GM08714 (cell line): ENCODE measurements around the gene EGR1.
A peak's percentile ranks its signal among the peaks of the same experiment; 100 is the strongest.

Source experiments
- H3K4me3 ChIP-seq: fragments of 200-500 bp; sonication (Bioruptor generic); 2 replicates; pipeline ENCODE4 v1.5.1; 2014; ENCODE audit warnings: mild to moderate bottlenecking, low read length, inconsistent platforms
- ZNF274 ChIP-seq: IDR thresholded peaks from 2 replicates; pipeline ENCODE4 v1.6.1; 2012; ENCODE audit warnings: mild to moderate bottlenecking, low read depth, low read length

EGR1 gene

DNA sequence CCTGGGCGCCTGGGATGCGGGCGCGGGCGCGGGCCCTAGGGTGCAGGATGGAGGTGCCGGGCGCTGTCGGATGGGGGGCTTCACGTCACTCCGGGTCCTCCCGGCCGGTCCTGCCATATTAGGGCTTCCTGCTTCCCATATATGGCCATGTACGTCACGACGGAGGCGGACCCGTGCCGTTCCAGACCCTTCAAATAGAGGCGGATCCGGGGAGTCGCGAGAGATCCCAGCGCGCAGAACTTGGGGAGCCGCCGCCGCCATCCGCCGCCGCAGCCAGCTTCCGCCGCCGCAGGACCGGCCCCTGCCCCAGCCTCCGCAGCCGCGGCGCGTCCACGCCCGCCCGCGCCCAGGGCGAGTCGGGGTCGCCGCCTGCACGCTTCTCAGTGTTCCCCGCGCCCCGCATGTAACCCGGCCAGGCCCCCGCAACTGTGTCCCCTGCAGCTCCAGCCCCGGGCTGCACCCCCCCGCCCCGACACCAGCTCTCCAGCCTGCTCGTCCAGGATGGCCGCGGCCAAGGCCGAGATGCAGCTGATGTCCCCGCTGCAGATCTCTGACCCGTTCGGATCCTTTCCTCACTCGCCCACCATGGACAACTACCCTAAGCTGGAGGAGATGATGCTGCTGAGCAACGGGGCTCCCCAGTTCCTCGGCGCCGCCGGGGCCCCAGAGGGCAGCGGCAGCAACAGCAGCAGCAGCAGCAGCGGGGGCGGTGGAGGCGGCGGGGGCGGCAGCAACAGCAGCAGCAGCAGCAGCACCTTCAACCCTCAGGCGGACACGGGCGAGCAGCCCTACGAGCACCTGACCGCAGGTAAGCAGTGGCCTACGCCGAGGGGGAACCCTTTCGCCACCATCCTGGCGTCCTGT lies at the start of gene EGR1:
Gene EGR1 (plus strand): TSS at position 219 of the 864 bp plus-strand sequence. CDS start 283 bp downstream, at position 502.
- peak within 1 kb of the TSS; percentile 78 for H3K4me3 ChIP-seq
- TF ChIP-seq ZNF274 = no peak

GRCh38 chr5:138418444-138418843 lies 46.8 kb upstream of the EGR1 start:
- no peak for TF ChIP-seq ZNF274
- H3K4me3 ChIP-seq = no peak overlapping the region

DNA sequence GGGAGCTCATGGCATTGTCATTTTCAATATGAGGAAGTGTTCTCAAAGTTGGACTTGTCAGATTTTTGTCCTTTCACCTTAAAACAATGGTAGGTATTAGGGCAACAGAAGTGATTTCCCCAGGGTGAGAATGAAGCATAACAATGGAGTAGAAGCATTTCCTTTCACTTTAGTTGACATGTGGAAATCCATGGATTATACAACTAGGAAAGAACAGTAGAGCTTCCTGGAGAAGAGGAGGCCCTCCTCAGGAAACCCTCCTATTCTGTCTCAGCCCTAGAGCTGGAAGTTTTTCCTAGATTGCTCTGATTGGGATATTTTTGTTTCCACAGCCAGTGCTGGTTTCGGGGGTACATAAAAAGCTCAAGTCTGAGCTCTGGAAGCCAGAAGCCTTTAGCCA lies 40.2 kb upstream of the EGR1 start:
- H3K4me3 ChIP-seq = no peak overlapping the region
- no peak for TF ChIP-seq ZNF274

DNA sequence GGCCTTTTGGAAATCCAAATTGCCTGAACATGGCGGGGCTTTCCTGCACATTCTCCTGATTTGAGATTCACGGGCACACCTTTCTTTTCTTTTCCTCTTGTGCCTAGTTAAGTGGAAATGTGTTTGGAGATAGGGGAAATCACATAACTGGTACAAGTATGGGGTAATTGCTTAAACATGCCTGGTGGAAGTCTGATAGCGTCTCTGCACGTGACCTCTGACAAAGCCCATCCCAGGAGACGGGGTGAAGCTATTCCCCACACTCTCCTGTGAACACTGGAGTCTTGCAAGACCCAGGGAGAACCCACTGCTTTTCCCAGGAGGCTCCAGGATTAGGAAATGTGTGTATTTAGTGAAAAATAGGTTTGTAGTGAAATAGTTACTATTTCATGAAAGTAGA lies 29.3 kb upstream of the EGR1 start:
- no peak for TF ChIP-seq ZNF274
- H3K4me3 ChIP-seq = no peak overlapping the region

- TF ChIP-seq ZNF274 = no peak
- peak overlapping the region; percentile 10; the same call in 1 of the 2 replicates for H3K4me3 ChIP-seq
Observed at GRCh38 chr5:138438003-138438723, 27.1 kb upstream of the EGR1 start.

- peak within 1 kb of the TSS; percentile 10 for H3K4me3 ChIP-seq
- no peak for TF ChIP-seq ZNF274
Observed at GRCh38 chr5:138438724-138439476, 26.4 kb upstream of the EGR1 start, which contains the start of gene REEP2. Gene REEP2 (plus strand): TSS chr5:138439057. CDS start chr5:138439209, 152 bp downstream.

- no peak for TF ChIP-seq ZNF274
- peak overlapping the region; percentile 10 for H3K4me3 ChIP-seq
Observed at GRCh38 chr5:138439477-138440158, 25.7 kb upstream of the EGR1 start.

DNA sequence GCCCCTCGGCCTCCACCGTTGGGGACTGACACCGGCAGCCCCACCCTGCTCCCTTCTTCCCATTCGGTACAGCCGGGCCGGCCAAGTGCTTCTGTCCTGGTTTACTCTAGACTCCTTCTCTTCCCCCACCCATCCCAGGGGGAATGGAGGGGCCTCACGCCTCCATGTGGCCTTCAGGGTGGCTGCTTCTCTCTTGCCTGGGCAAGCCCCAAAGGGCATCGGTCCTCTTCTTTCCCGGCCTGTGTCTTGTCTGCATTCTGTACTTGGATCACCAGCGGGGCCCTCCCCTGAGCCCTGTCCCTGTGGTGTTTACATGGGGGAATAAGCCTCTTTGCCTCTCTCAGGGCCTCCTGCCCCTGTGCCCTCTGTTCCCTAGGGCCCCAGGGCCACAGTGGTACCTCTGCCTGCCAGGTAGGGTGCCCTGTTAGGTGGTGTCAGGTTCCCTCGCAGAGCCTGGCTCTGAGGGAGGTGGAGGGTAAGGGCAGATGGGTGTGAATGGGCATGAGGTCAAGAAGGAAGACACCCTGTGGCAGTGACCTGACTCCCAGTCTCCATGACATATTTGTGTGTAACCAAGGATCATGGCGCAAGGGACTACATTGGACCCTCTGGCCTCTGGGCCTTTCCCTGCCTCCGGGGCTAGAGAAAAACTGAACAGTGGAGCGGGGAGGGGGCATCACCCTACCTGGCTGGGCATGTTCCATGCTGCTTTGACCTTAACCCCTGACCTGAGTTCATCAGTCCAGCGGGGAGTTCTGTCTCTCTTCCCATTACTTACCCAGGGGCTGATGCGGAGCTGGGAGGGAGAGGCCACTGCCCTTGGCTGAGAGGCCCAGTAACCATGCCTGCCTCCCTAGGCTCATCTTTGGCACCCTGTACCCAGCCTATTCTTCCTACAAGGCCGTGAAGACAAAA lies 24.9 kb upstream of the EGR1 start:
- no peak for TF ChIP-seq ZNF274
- H3K4me3 ChIP-seq = no peak overlapping the region

- TF ChIP-seq ZNF274 = no peak
- no peak overlapping the region for H3K4me3 ChIP-seq
Observed at GRCh38 chr5:138441221-138441620, 24.1 kb upstream of the EGR1 start.

GRCh38 chr5:138444078-138444773 lies 21.1 kb upstream of the EGR1 start:
- no peak for TF ChIP-seq ZNF274
- H3K4me3 ChIP-seq = no peak overlapping the region

- TF ChIP-seq ZNF274 = no peak
- no peak overlapping the region for H3K4me3 ChIP-seq
Observed at GRCh38 chr5:138444774-138445546, 20.3 kb upstream of the EGR1 start.
